GM13976 (cell line): ENCODE measurements around the gene REST.

ENCODE experiments used
- DNase-seq: peaks from one replicate; pipeline ENCODE4 v3.0.0; 2012; ENCODE audit warnings: low spot score
- CTCF ChIP-seq: IDR thresholded peaks from 2 replicates; pipeline ENCODE4 v1.5.1; 2012; ENCODE audit warnings: borderline replicate concordance, mild to moderate bottlenecking; ENCODE audit not compliant: insufficient read depth; ENCODE audit errors: extremely low read depth, missing control alignments, control extremely low read depth
- in situ Hi-C: fragments of 300-500 bp; cut with MboI; formaldehyde crosslinking; loops from one replicate; pipeline ENCODE4 v1.12.0; 2022; ENCODE audit warnings: low sequenced_read_pairs, mixed read lengths, inconsistent platforms; ENCODE audit not compliant: unreplicated experiment

REST gene

GRCh38 chr4:56986192-56986591 lies 78.5 kb downstream of the REST start:
- DNase-seq: no peak
- TF ChIP-seq CTCF: no peak
- in situ Hi-C loops: no loop called here

GRCh38 chr4:56986952-56987351 lies 79.3 kb downstream of the REST start:
- TF ChIP-seq CTCF: no peak
- DNase-seq: no peak
- in situ Hi-C loops: no loop called here

- TF ChIP-seq CTCF: no peak
- DNase-seq: no peak
- in situ Hi-C loops: no loop called here
Measured at GRCh38 chr4:56990109-56990905, 82.6 kb downstream of the REST start.

- no peak for TF ChIP-seq CTCF
- in situ Hi-C loops: no loop called here
- DNase-seq: no peak
Measured at GRCh38 chr4:56995525-56995924, 87.8 kb downstream of the REST start.

- no peak for TF ChIP-seq CTCF
- DNase-seq: no peak
- in situ Hi-C loops: no loop called here
Measured at GRCh38 chr4:56999751-57000150, 92.1 kb downstream of the REST start.

GRCh38 chr4:57013543-57014120 lies 105.9 kb downstream of the REST start:
- in situ Hi-C loops: no loop called here
- DNase-seq: no peak
- no peak for TF ChIP-seq CTCF
